Activated CD4-positive, alpha-beta T cell treated with anti-CD3 and anti-CD28 coated beads for 36 hours (primary cell): ENCODE data around the gene SMOC2. TPM values are rescaled to one million over a fixed set of nuclear protein-coding genes. Genes with fewer than 3 reads are reported as not detected.

Source experiments
- ATAC-seq: fragments of 200-7000 bp; cut with Tn5 transposase; one replicate; pipeline ENCODE4 v1.10.0; 2021; ENCODE audit warnings: mild to moderate bottlenecking, moderate library complexity
- CTCF ChIA-PET: fragments of 350-600 bp; sonication (Branson Sonifier 250); formaldehyde crosslinking; loops from one replicate; lab custom pipeline; 2021; ENCODE audit warnings: antibody characterized with exemption; lab: Charles Lee
- POLR2A ChIA-PET: fragments of 350-600 bp; sonication (Branson Sonifier 250); formaldehyde crosslinking; loops from one replicate; lab custom pipeline; 2021; ENCODE audit warnings: antibody characterized with exemption, inconsistent platforms; lab: Charles Lee
- DNase-seq: peaks from one replicate; pipeline ENCODE4 v3.0.0-alpha.2; 2020
- H3K27ac Mint-ChIP-seq: one replicate; pipeline ENCODE4 v1.8.0; 2021; ENCODE audit warnings: mixed read lengths
- H3K27me3 Mint-ChIP-seq: one replicate; pipeline ENCODE4 v1.8.0; 2021; ENCODE audit warnings: mixed read lengths
- H3K36me3 Mint-ChIP-seq: one replicate; pipeline ENCODE4 v1.8.0; 2021; ENCODE audit warnings: low read depth, mixed read lengths
- H3K4me1 Mint-ChIP-seq: one replicate; pipeline ENCODE4 v1.8.0; 2021; ENCODE audit warnings: mixed read lengths
- H3K4me3 Mint-ChIP-seq: one replicate; pipeline ENCODE4 v1.8.0; 2021; ENCODE audit warnings: mild to moderate bottlenecking, moderate library complexity, mixed read lengths
- H3K9me3 Mint-ChIP-seq: one replicate; pipeline ENCODE4 v1.8.0; 2021; ENCODE audit warnings: low read depth, mixed read lengths
- intact Hi-C, 2 experiments: fragments of 100-400 bp; cut with DNase I in 1 of 2; cut with micrococcal nuclease in 1 of 2; formaldehyde crosslinking; loops; one replicate each; pipeline versions ENCODE4 v1.14.2 to v1.15.1; 2022 to 2024; cut with DNase I, micrococcal nuclease
- total RNA-seq, 2 experiments: library from RNA; stranded (reverse); gene quantifications; one replicate each; pipeline ENCODE4 v1.2.3, GENCODE V29; 2021

The SMOC2 gene
- total RNA-seq, 2 experiments from 2014 or later: not detected

DNA sequence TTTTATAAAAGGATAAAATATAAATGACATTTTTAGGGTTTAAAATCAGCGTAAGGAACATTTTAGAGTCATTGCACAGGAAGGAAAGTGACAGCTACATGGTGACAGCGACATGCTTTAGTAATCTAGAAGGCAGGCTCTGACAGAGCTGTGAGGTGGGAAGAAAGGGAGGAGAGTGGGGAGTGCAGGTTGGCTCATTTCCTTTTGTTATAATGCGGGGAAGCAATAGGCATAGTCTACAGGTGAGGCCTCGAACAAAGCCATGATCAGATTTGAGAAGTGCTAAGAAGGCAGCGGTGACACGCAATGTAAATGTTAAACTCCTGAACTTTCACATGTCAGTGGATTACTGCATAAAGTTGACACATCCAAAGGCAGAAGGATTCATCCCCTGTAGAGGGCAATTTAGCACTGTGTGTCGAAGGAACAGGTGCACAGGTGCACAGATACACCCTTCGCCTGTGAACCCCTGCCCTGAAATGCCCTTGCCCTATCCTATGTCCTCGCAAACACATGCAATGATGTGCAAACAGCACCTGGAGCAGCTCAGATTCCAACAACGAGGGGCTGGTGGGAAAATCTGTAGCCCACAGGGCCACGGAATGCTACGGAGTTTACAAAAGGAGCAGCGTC lies 32.4 kb upstream of the SMOC2 start:
- H3K27ac Mint-ChIP-seq: no peak overlapping the region
- peaks cover 3% of the 10 kb centered on the region for H3K27me3 Mint-ChIP-seq
- ChIA-PET CTCF (interaction anchor here (1.0 kb wide), 1 partner anchor 36 kb away, joined by 4 read pairs; no protein-coding TSS in a partner anchor), POLR2A (no interaction called here)
- no peak overlapping the region for H3K4me3 Mint-ChIP-seq
- intact Hi-C loops: no loop called here
- no peaks in the 10 kb centered on the region for H3K4me1 Mint-ChIP-seq
- no peak for ATAC-seq
- DNase-seq: no peak
- no peaks in the 10 kb centered on the region for H3K36me3 Mint-ChIP-seq
- no peaks in the 10 kb centered on the region for H3K9me3 Mint-ChIP-seq

- Mint-ChIP-seq H3K4me3 (no peak overlapping the region), H3K4me1 (no peaks in the 10 kb centered on the region), H3K9me3 (no peaks in the 10 kb centered on the region), H3K27me3 (peaks cover 3% of the 10 kb centered on the region), H3K36me3 (no peaks in the 10 kb centered on the region), H3K27ac (no peak overlapping the region)
- POLR2A ChIA-PET: no interaction called here
- CTCF ChIA-PET: no interaction called here
- DNase-seq: no peak
- ATAC-seq: no peak
- intact Hi-C loops: no loop called here
These were observed 30.9 kb upstream of the SMOC2 start for GRCh38 chr6:168410035-168410434.

GRCh38 chr6:168410554-168411011 lies 30.4 kb upstream of the SMOC2 start:
- no peaks in the 10 kb centered on the region for H3K9me3 Mint-ChIP-seq

DNA sequence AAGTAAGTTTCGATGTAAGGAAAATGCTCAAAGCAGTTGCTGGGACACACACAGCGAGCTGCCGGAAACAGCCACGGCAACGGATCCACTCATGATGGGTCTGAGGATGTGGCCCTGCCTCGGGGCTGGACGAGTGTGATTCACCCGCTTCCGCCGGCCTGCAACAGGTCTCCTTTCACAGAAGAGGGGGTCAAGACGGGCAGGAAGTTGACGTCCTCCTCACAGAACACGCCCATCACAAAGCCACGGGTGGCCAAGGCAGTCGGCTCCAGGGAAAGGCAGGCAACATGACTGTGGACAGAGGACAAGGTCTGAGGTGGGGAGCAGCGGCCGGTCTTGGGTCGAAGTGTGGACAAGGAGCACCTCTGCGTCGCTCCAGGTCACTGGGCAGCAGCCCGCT lies 29.9 kb upstream of the SMOC2 start:
- H3K4me3 Mint-ChIP-seq: no peak overlapping the region
- CTCF ChIA-PET: no interaction called here
- POLR2A ChIA-PET: no interaction called here
- H3K27me3 Mint-ChIP-seq: peaks cover 3% of the 10 kb centered on the region
- no peak for ATAC-seq
- H3K27ac Mint-ChIP-seq: no peak overlapping the region
- H3K36me3 Mint-ChIP-seq: no peaks in the 10 kb centered on the region
- intact Hi-C loops: no loop called here
- no peak for DNase-seq
- no peaks in the 10 kb centered on the region for H3K4me1 Mint-ChIP-seq
- no peaks in the 10 kb centered on the region for H3K9me3 Mint-ChIP-seq

More at GRCh38 chr6:168410554-168411011, 30.4 kb upstream of the SMOC2 start:
- ChIA-PET CTCF (no interaction called here), POLR2A (no interaction called here)
- ATAC-seq (no peak), DNase-seq (no peak)
- Mint-ChIP-seq H3K4me3 (no peak overlapping the region), H3K27ac (no peak overlapping the region), H3K36me3 (no peaks in the 10 kb centered on the region), H3K27me3 (peaks cover 3% of the 10 kb centered on the region), H3K4me1 (no peaks in the 10 kb centered on the region)
- intact Hi-C loops: no loop called here

DNA sequence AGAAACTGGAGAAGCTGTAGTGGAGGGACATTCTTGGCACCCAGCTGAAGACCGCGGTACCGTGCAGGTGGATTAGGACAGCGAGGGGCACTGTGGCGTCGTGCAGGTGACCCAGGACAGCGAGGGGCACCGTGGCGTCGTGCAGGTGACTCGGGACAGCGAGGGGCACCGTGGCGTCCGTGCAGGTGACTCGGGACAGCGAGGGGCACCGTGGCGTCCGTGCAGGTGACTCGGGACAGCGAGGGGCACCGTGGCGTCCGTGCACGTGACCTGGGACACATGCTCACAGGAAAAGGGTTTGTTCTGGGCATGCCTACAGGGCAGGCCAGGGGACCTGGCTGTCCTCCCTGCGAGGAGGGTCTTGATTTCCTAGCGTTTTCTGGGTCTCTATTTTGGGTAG lies 29.2 kb upstream of the SMOC2 start:
- intact Hi-C loops: no loop called here
- H3K4me1 Mint-ChIP-seq: no peaks in the 10 kb centered on the region
- no peak overlapping the region for H3K27ac Mint-ChIP-seq
- DNase-seq (no peak), ATAC-seq (no peak)
- CTCF ChIA-PET: no interaction called here
- H3K9me3 Mint-ChIP-seq: no peaks in the 10 kb centered on the region
- no peaks in the 10 kb centered on the region for H3K36me3 Mint-ChIP-seq
- H3K27me3 Mint-ChIP-seq: peaks cover 3% of the 10 kb centered on the region
- no peak overlapping the region for H3K4me3 Mint-ChIP-seq
- POLR2A ChIA-PET: no interaction called here

- intact Hi-C loops: no loop called here
- no peaks in the 10 kb centered on the region for H3K9me3 Mint-ChIP-seq
- no peaks in the 10 kb centered on the region for H3K36me3 Mint-ChIP-seq
- no peak overlapping the region for H3K27ac Mint-ChIP-seq
- peaks cover 3% of the 10 kb centered on the region for H3K27me3 Mint-ChIP-seq
- H3K4me3 Mint-ChIP-seq: no peak overlapping the region
- no peak for DNase-seq
- no peaks in the 10 kb centered on the region for H3K4me1 Mint-ChIP-seq
- ChIA-PET CTCF (no interaction called here), POLR2A (no interaction called here)
- ATAC-seq: no peak
These were observed 28.5 kb upstream of the SMOC2 start for GRCh38 chr6:168412456-168412855.

DNA sequence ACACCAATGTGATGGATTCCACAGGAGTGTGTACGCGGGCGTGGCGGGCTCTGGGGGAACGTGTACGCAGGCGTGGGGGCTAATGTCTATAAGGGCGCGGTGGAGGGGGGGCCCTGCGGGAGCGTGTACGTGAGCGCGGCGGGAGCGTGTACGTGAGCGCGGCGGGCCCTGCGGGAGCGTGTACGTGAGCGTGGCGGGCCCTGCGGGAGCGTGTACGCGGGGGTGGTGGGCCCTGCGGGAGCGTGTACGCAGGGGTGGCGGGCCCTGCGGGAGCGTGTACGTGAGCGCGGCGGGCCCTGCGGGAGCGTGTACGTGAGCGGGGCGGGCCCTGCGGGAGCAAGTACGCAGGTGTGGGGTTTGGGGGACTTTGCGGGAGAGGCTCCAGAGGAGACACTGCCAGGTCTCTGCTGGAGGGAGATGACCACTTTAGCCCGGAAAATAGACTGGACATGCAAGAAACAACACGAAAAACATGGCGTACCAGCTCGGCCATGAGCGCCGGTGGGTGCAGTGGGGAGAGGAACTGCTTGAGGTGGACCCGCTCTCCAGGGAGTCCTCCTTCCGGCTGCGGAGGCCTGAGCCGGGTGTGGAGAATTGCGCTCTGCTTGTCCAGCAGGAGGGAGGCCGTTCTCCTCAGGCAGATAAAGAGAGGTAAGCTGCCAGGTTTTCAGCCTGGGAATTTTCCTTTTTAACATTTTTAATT lies 27.8 kb upstream of the SMOC2 start:
- ChIA-PET POLR2A (no interaction called here), CTCF (no interaction called here)
- no peaks in the 10 kb centered on the region for H3K9me3 Mint-ChIP-seq
- DNase-seq: no peak
- no peak for ATAC-seq
- no peak overlapping the region for H3K27ac Mint-ChIP-seq
- H3K36me3 Mint-ChIP-seq: no peaks in the 10 kb centered on the region
- H3K4me1 Mint-ChIP-seq: no peaks in the 10 kb centered on the region
- intact Hi-C loops: no loop called here
- no peak overlapping the region for H3K4me3 Mint-ChIP-seq
- no peaks in the 10 kb centered on the region for H3K27me3 Mint-ChIP-seq

GRCh38 chr6:168413856-168414255 lies 27.1 kb upstream of the SMOC2 start:
- ATAC-seq (no peak), DNase-seq (no peak)
- ChIA-PET CTCF (no interaction called here), POLR2A (no interaction called here)
- H3K9me3 Mint-ChIP-seq: no peaks in the 10 kb centered on the region
- no peaks in the 10 kb centered on the region for H3K4me1 Mint-ChIP-seq
- H3K27me3 Mint-ChIP-seq: no peaks in the 10 kb centered on the region
- intact Hi-C loops: no loop called here
- H3K36me3 Mint-ChIP-seq: no peaks in the 10 kb centered on the region
- no peak overlapping the region for H3K4me3 Mint-ChIP-seq
- no peak overlapping the region for H3K27ac Mint-ChIP-seq

DNA sequence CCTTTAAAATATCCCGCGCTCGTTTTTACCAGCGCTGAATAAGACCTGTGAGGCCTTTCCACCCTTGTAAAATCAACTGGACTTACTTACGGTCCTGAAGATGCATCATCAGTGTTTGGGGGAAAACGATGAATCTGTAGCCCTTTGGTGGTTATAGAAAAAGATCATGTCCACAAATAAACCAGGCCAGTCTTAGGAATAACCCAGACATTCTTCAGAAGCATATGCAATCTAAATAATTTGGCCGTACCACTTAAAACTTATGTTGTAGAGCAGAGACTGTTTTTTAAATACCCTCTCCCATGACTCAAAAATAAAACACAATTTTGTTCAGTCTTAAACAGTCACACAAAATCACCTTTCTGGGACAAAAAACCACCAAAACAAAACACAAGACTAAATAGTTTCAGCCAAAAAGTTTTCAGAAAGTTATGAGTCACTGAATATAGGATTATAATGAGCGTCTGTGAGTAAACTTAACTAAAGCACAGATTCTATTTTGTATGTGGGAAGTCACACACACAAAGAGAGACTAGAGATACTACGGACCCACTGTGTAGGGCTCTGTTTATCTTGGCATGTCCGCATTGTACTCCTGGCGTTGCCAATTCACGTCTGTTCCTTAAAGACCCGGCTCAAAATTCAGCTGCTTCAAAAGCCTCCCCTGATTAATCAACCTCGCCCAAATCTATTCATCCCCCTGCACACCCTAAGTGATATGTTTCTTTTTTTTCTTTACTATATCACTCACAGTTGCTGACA lies 26.5 kb upstream of the SMOC2 start:
- DNase-seq (no peak), ATAC-seq (no peak)
- intact Hi-C loops: no loop called here
- Mint-ChIP-seq H3K27me3 (no peaks in the 10 kb centered on the region), H3K4me1 (no peaks in the 10 kb centered on the region), H3K4me3 (no peak overlapping the region), H3K36me3 (no peaks in the 10 kb centered on the region), H3K9me3 (no peaks in the 10 kb centered on the region), H3K27ac (no peak overlapping the region)
- ChIA-PET POLR2A (no interaction called here), CTCF (no interaction called here)

DNA sequence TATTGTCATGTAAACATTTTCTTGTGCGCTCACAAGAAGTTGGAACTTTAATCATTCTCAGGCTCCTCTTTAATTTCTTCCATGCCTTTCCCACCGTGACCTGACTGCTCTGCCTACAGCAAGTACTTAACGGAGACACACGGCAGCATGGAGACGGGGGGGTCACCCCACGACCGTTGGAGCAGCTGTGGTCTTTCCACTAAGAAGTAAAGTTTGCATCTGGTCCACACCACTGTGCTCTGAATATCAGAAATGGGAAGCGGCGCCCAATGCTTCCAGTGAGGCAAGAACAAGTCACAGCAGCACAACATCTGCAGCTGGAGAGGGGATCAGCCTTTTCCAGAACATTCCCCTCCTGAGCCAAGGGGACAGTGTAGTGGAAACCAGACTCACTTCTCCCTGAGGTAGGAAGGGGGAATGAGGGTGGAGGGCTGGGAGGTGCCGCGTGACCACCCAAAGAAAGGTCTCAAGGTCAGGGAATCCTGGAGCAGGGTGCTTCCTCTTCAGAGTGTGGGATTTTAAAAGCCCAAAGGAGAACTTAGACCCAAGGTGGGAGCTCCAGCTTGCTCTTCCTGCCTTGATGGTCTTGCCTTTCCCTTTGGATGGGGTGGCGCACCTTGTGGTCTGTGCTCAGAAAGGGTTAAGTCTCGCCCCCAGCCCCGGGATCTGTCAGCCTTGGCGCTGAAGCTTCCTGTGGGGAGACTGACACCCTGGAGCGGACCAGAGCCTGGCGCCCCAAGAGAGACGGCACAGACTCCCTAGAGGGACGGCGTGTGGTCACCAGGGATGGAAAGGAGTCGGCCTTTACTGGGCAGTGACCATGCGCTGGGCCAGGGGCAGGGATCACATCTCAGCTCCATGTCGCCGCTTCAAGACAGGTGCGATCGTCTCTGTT lies 25.6 kb upstream of the SMOC2 start:
- DNase-seq: no peak
- Mint-ChIP-seq H3K27ac (no peak overlapping the region), H3K4me1 (no peaks in the 10 kb centered on the region), H3K27me3 (no peaks in the 10 kb centered on the region), H3K9me3 (no peaks in the 10 kb centered on the region), H3K36me3 (no peaks in the 10 kb centered on the region), H3K4me3 (no peak overlapping the region)
- ChIA-PET POLR2A (no interaction called here), CTCF (no interaction called here)
- intact Hi-C loops: no loop called here
- ATAC-seq: no peak

DNA sequence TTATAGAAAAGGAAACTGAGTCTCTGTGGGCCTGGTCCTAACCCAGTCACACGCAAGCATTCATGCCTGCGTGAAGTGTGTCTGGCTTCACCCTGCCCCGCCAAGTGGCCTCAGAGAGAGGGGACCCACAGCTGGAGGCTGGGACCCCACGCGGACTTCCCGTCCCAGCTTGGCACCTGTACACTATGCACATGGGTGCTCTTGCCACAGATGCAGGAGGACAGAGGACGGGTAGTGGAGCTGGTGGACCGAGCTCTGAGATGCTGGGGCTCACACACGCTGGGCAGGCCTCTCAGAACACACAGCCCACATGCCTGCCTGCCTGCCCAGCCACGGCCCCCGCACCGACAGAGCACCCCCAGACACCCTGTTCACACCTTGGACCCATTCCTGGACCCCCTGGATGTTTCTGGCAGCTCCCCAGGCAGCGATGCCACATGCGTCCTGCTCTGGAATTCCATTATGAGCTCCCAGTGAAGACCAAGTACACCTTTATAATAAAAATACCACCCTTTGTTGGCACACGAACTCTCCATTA lies 24.9 kb upstream of the SMOC2 start:
- no peak for DNase-seq
- CTCF ChIA-PET: no interaction called here
- Mint-ChIP-seq H3K4me3 (no peak overlapping the region), H3K9me3 (no peaks in the 10 kb centered on the region), H3K4me1 (no peaks in the 10 kb centered on the region), H3K36me3 (no peaks in the 10 kb centered on the region), H3K27me3 (no peaks in the 10 kb centered on the region), H3K27ac (no peak overlapping the region)
- intact Hi-C loops: no loop called here
- no peak for ATAC-seq
- POLR2A ChIA-PET: no interaction called here
